22Rv1 (cell line): ENCODE measurements around the gene KRTAP9-8.

Experiments
- ZFX ChIP-seq: fragments of 450-650 bp; IDR thresholded peaks from 2 replicates; pipeline ENCODE4 v1.6.1; 2017; ENCODE audit warnings: antibody characterized with exemption, borderline replicate concordance
- TF ChIP-seq, protein P1 (sequence below): fragments of 450-650 bp; IDR thresholded peaks from 2 replicates; pipeline ENCODE4 v1.5.1; 2017; ENCODE audit warnings: mild to moderate bottlenecking

GRCh38 chr17:41190328-41190727 lies 47.5 kb upstream of the KRTAP9-8 start:
- TF ChIP-seq, protein P1, sequence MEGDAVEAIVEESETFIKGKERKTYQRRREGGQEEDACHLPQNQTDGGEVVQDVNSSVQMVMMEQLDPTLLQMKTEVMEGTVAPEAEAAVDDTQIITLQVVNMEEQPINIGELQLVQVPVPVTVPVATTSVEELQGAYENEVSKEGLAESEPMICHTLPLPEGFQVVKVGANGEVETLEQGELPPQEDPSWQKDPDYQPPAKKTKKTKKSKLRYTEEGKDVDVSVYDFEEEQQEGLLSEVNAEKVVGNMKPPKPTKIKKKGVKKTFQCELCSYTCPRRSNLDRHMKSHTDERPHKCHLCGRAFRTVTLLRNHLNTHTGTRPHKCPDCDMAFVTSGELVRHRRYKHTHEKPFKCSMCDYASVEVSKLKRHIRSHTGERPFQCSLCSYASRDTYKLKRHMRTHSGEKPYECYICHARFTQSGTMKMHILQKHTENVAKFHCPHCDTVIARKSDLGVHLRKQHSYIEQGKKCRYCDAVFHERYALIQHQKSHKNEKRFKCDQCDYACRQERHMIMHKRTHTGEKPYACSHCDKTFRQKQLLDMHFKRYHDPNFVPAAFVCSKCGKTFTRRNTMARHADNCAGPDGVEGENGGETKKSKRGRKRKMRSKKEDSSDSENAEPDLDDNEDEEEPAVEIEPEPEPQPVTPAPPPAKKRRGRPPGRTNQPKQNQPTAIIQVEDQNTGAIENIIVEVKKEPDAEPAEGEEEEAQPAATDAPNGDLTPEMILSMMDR: no peak
- no peak for TF ChIP-seq ZFX
